GM18867 (cell line): ENCODE data around the gene CDK15.

Experiments used
- ATAC-seq: cut with Tn5 transposase; IDR thresholded peaks from one replicate; pipeline ENCODE4 v1.9.1; 2021; ENCODE audit warnings: mild to moderate bottlenecking, moderate library complexity; ENCODE audit not compliant: unreplicated experiment

Gene CDK15

DNA sequence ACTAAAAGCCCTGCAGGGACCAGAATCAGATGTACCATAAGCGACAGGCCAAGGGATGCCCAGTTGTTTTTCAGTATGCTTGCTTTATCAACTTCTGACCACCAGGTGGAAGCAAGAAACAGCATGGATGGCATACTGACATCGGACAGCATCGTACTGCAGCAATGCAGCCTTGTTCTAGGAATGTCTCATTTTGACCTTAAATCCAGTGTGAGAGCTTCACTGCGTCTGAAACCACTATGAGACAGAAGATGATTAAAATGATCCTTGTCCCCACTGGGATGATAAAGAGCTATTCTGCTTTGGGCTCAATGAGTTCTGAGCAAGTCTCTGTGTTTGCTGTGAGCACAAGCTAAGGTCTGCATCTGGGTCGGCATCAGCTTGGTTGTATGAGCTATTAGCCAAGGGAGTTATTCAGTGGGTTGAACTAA, 54.3 kb downstream of the CDK15 start:
- ATAC-seq: peak; percentile 76

DNA sequence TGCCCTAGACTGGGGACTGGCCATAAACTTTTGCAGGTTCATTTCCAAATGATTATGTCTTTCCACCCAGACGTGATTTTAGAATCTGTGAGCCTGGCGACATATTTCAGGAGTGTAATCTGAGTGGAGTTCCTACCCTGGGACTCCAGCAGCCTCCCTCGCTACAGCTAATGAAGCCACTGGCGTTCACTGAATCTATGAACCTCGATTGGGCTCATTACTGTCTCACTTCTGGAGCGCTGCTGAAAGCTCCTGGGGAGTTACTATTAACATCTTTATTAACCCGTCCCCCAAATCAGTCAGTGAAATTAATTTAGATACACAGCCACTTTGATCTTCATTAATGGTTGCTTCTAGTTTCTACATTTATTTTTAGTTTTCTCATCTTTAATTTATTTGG, 56.5 kb downstream of the CDK15 start:
- no peak for ATAC-seq

DNA sequence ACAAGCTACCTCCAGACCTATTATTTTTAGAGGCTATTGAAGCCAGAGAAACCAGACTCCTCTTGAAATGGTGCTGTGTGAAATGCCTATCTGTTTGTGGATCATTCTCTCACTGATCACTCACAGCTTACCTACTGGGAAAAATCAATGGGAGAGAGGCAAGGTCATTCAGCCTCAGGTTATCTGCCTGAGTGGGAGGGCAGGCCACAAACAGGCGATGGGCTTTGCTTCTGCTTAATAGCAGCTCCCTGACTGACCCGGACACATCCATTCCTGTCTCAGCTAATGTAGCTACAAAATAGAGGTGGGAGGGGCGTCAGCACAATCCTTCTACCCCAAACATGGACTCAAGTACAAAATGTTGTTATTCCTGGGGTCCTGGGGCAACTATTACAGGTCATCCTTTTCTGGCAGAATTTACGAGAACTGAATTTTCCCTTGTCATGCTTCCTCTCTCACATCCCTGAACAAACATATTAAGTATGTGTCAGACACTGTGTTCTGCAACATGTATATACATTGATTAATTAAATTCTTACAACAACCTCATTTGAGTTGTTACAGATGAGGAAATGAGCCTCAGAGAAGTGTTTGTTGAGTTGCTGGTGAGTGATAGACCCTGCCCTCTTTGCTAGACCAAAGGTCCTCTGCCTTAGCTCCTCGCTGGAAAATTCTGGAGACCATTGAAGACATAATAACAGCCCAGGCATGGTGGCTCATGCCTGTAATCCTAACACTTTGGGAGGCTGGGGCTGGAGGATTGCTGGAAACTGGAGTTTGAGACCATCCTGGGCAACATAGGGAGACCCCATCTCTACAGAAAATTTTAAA, 60.5 kb downstream of the CDK15 start:
- ATAC-seq: no peak

DNA sequence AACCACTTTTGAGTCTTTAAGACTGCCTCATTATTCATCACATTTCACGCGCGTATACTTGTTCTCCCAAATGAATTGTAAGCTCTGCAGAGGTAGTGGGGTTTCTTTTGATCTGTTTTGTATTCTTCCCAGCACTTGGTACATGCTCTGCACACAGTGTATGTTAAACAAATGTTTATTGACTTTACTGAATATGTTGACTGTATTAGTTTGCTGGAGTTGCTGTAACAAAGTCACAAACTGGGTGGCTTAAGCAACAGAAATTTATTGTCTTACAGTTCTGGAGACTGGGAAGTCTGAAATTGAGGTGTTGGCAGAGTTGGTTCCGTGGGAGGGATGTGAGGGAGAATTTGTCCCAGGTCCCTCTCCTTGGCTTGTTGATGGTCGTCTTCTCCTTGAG, 65.1 kb downstream of the CDK15 start:
- no peak for ATAC-seq

DNA sequence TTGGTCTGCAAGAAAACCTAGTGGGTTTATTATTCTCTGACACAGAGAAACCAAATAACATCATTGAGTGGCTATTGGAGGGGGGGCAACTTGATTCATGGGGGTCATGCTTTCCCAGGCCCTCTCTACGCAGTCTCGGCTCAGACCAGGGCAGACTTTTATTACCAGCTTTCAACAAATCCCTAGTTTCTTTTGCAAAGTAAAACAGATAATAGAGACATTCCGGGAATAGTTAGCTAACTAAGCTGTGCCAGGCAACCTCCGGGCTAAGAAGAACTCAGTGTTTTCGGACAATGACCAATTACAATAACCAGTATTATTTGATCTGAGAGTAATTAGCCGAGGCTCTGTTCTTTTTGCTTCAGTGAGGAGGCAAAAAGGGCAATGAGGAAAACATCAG, 66.3 kb downstream of the CDK15 start:
- ATAC-seq: no peak

DNA sequence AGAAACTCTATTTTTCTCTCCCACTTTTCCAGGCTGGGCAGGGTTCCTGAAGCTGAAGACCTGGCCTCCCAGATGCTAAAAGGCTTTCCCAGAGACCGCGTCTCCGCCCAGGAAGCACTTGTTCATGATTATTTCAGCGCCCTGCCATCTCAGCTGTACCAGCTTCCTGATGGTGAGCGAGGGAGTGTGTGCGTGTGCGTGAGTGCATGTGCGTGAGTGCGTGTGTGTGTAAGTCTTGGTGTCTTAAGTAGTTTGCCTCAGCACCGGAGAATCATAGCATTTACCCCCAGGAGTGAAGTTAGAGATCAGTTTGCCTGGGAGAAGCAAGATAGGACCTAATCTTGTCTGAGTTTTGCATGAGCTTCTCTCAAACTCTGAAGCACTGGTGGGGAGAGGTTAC, 73.7 kb downstream of the CDK15 start:
- no peak for ATAC-seq

DNA sequence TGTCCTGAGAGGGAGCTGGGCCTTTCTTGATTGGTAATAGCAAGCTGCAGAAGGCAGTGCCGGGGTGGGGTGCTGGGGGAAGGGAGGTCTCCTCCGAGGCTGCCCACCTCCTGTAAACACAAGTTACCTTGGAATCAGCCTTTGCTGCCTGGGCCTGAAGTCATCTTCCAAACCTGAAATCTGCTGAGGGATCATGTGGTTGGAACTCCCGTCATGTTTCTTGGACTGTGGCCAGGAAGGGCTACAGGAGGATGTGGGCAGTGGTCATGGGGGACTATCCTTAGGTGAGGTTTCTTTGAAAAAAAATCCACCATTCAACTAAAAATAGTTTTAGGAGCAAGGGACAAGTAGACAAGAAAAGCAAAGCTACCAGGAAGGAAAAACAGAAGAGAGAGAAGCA, 74.2 kb downstream of the CDK15 start:
- ATAC-seq: no peak

DNA sequence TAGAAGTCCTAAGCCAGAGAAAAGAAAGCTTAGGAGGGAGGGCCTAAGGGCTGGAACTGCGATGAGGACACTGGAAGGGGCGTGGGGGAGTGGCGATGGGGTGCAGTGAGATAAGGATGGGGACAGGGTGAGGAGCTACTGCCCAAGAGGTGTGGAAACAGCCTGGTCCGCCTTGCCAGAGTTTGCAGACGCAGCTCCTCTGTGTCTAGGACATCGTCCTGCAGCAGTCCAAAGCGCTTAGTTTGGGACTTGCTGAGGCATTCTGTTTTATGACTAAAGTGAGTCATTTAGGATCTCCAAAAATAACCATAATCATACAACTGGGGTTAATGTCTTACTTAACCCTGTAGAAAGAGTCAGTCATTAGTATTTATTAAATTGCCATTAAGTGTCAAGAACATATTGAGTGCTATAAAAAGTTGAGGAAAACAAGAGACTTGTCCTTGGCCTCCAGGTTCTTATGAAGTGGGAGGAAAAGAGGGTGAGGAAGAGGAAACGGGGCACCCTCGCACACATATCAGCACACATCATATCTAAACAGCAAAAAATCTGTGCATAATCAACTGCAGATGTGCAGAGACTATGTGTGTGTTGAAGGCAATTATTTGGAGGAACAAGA, 74.8 kb downstream of the CDK15 start:
- peak; percentile 49 for ATAC-seq

DNA sequence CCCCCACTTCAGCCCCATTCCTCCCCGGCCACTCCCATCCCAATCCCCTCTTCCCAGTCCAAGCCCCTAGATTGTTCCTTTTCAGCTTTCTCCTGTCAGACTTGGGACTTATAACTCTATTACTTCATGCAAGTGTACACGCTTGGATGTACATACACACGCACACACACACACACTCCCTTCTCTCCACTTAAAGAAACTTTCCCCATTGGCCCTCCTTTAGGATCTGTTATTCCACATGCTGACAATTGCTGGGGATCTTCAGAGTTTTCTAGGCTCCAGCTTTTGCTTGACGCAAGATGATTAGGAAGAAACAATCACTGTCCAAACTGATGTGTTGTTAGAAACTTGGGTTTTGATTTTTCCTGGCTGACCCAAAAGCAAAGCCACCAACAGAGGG, 75.4 kb downstream of the CDK15 start:
- ATAC-seq: no peak

DNA sequence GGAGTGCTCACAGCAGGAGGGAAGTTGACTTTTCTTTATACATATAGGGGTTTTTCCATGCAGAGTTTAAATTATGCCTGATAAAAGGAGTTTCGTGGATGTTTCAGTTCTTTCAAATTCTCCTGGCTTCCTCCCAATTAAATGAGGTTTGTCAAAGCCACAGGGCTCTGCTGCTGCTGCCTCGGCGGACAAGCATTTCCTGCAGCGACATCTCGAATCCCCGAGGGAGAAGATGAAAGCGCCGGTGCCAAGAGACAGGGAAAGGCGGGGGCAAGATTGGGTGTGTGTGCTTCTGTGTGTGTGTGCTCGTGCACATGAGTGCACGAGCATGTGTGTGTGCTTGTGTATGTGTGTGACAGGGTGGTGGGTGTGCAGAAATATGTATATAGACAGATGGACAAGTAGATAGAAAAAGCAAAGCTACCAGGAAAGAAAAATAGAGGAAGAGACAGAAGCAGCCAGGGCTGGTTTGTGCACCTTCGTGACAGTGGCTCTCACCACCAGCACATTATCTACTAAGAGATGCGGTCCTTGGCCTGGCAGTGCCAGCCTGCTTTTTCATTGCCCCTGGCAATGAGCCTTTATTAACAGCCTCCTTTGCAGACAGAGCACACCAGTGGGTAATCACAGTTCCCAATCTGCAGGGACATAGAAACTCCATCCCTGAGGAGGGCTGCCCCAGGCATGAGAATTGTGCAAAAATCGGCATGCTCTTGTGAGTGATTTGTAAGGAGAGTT, 76.2 kb downstream of the CDK15 start:
- ATAC-seq: peak; percentile 37

DNA sequence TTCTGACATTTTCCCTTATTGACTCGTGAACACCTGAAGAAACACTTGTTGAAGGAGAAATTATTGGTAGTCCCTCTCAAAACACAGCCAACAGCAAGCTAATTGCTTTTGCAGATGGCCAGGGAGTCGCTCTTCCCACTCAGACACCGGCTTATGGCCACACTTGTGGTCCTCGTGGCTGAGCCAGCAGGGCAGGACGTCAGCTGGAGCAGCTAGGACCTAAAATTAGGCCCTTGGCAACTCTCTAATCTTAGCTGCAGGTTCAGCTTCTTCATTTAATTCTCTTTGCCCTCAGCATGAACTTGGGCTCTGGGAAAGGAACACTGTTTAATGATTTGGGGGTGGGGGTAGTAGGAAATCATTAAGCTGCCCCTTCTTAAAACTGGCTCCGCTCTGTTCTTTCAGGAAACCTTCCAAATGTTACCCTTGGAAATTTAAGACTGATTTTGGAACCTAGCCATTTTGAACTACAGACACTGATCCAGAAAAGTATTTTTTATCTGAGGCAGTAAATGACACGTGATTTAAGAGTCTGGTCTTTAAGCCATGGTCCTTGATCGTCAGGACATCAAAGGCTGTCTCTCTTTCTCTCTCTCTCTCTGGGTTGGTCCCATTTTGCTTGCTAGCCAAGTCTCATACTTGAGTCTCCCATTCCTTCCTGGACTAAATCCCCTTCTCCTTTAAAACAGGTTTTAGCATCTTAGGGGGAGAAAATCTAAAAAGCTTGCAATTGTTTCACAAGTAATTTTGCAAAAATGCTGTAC, 77.5 kb downstream of the CDK15 start:
- no peak for ATAC-seq

DNA sequence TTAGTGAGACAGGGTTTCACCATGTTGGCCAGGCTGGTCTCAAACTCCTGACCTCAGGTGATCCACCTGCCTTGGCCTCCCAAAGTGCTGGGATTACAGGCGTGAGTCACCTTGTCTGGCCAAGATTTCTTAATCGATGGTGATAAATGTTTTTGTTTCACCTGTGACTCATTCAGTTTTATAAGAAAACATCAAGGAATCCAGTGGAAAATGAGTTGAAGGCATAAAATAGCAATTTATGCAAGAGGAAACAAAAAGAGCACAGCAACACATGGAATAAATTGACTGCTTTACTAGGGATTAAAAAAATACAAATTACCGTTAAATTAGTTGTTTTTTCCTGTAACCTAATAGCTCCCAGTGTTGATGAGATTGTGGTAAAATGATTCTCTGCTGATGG, 80.2 kb downstream of the CDK15 start:
- no peak for ATAC-seq

DNA sequence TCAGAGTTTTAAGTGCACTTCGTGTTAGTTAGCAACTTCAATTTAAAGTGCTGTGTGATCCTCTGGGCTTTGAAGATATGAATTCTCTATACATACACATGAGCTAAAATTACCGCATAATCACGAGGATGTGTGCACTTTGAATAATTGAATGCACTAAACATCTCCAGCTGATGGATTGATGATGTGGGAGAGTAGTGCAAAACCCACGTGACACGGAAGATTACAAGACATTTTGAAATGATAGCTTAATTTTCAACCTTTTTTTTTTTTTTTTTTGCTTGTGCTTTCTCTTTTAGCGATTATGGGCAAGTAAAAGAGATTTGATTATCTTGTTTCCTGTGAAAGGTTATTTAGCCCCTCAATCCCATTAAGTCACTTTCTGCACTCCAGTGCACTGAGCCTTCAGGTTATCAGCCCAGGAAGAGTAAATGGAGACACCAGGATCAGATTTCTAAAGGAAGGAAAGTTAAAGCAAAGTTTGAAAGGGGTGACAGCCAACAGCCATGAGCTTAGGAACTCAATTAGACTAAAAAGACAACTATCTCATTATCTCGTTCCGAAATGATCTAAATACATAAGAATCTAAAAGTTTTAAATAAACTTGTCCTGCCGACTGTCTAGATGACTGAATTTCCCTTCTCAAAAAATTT, 81.6 kb downstream of the CDK15 start:
- no peak for ATAC-seq

DNA sequence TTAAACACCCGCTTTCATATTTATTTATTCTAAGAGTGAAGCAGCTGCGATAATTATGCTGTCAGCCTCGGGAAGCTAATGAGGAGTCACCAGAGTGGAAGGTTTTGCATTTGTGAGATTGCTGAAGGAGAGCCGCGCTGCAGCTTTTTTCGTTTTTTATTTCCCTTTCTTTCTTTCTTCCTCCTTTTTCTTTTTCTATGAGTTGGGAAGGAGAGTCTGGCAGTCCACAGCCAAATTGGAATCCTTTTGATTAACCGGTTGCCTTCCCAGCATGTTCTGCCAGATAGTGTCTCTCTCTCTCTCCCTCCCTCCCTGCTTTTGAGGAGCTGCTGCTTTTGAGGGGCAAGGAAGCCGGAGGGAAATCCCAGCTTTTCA, 82.1 kb downstream of the CDK15 start:
- no peak for ATAC-seq

DNA sequence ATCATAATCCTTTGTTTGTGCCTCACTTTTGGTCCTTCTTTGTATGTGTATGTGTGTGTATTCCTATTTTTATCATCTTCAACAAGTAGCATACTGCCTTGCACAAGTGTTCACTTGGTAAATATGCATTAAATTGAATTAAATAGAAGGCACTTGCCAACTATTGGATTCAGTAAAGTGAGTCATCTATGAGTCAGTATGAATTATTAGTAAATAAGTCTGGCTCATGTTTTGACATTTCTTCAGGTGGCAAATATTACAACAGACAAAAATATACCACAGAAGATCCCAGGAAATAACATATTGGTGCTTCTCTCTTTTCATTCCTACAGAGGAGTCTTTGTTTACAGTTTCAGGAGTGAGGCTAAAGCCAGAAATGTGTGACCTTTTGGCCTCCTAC, 84.1 kb downstream of the CDK15 start:
- no peak for ATAC-seq

DNA sequence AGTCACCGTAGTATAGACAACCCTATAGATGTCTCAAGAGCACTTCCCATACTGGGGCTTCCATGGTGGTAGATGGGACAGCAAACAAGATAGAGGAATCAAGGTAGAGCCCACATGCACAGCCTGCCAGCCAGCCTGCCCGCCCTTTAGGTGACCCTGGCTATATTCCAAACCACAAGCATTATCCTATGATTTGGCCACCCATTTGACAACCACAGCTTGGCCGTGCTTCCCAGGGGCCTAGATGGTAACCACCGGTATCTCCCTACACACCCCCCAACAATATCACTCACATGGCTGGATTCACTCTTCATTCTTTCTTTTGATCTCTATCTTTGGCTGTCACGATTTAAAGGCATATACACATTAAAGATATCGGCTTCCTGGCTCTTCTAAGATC, 85.3 kb downstream of the CDK15 start:
- ATAC-seq: no peak

DNA sequence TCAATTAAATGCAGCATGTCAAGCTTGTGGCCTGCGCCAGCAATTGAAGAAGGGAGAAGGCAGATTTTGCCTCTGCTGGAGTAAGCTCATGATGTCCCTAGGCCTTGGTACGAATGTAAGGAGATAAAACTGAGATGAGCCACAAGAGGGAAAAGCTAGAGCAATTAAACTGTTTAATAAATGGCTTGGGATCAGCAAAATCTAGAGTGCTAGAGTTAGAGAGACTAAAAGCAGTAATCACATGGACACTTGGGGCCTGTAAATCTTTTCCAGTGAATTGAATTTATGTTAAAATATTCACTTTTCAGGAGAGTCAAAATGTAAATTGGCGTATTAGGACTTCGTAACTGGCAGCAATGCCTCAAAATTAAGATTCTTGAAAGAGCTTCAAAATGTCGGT, 86.2 kb downstream of the CDK15 start:
- ATAC-seq: no peak

DNA sequence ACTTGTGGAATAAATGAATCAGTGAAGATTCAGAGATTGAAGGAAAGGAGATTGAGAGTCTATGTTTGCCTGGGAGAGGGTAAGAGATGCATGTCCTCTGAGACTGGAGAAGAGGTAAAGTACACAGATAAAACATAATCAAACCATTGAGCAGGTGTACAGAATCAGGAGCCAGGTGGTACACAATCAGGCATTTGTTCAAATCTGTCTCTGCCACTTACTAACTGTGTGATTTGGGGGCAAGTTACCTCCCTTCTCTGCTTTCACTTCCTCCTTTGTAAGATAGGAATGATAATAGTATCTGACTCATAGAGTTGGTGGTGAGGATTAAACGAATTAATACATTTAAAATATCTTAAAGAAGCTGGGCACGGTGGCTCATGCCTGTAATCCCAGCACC, 94.0 kb downstream of the CDK15 start:
- ATAC-seq: peak; percentile 73

DNA sequence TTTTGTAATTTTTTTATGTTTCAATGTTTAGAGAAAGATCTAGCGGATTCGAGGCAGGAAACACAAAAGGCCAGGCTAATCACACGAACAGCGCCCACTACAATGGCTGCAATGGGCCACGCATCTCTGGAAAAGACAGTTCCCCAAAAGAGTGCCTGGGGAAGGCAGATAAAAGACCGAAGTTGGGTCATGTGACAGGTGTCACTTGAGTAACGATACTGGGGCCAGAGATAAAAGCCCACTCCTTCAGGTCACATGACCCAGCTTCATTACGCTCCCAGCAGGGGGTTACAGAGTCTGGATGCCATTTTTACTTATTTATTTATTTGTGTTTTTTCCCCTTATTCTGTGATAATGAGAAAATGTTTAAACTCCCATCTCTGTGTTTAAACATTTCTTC, 95.4 kb downstream of the CDK15 start:
- ATAC-seq: no peak

DNA sequence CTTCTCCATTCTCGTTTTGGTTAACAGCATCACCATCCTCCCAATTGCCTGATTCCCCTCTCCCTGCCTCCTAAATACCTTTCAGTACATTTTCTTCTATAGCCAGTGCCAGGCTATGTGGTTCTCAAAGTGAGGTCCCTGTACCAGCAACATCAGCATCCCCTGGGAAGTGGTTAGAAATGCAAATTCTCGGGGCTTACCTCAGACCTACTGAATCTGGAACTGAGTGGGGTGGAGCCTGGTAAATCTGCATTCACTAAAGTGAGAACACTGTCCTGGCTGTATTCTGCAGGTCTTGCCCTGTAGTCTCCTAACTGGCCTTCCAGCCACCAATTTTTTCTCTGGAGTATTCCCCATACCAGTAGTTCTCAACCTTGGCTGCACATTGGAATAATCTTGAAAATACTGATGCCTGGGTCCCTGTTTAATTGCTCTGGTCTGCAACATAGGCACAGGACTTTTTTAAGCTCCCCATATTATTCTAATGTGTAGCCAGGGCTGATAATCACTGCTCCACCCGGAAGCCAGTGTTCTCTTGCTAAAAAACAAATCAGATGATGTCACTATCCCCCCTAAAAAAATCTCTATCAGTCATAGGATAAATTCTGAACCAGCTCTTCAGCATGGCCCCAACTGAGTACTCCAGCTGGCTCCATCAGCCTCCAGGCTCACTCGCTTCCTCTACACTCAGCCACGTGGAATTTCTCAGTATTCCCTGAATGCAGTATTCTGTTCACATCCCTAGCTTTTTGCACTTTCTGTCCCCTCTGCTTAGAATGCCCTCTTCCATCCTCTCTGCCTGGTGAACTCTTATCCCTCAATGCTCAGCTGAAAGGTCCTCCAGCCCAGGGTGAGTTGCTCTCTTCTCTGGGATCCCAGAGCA, 98.4 kb downstream of the CDK15 start:
- peak; percentile 96 for ATAC-seq
